Measurements from ENCODE around the gene FRS2.
A peak's percentile ranks its signal among the peaks of the same experiment; 100 is the strongest.

FRS2 gene

DNA sequence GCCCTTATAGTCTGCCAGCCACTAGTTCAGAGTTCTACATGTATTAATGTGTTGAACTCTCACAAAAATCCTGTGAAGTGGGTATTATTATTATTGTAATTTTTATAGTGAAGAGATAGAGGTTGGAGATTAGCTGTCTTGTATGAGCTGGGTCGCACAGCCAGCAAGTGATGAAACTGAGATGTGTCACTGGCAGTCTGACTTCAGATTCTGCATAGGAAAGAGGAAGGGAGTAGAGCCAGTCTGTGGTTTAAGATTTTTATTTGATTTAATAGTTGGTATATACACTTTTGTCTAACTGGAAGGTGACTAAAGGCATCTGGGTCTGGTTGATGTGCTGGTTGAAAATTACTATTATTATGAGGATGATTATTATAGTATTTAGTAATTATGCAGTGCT is 5.8 kb upstream of the FRS2 start:
- no peak for DNase-seq (ENCODE audit: low read depth in 2 of 2)

GRCh38 chr12:69466867-69467266 is 3.3 kb upstream of the FRS2 start:
- DNase-seq (ENCODE audit: low read depth in 2 of 2) = no peak

DNA sequence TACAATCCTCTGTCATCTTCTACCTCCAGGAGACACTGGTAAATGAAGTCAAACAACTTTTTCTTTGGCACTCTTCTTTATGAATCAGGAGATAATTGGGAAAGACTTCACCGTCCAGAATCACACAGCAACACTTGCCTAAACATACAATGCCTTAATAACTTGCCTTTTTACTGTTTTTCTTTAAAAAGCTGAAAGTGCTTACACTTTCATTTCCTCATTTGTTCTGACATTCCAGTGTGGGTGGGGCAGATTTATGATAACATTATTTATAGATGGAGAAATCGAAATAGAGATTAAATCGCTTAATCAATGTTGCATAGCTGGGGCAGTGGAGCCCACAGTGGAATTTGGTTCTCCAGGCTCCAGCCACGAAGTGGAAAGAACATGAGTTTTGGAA is 2.8 kb upstream of the FRS2 start:
- DNase-seq (ENCODE audit: low read depth in 2 of 2) = no peak

- peak in 1 of 2 donors; percentile 3 for DNase-seq (ENCODE audit: low read depth in 2 of 2)
Measured at GRCh38 chr12:69468237-69469026, 1.8 kb upstream of the FRS2 start.

DNA sequence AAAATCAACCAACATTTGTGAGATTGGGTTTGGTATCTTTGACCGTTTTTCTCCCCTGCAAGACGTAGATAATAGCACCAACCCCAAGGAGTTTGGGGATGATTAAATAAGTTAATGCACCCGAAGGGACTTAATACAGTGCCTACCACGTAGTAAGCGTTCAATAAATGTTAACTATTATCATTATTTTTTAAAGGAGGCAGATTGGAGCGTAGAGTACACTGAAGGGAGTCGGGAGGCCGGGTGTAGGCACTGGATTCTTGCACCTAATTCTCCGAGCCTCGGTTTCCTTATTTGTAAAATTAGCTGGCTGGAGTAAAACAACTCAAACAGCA is 367 bp upstream of the FRS2 start:
- no peak for DNase-seq (ENCODE audit: low read depth in 2 of 2)

DNA sequence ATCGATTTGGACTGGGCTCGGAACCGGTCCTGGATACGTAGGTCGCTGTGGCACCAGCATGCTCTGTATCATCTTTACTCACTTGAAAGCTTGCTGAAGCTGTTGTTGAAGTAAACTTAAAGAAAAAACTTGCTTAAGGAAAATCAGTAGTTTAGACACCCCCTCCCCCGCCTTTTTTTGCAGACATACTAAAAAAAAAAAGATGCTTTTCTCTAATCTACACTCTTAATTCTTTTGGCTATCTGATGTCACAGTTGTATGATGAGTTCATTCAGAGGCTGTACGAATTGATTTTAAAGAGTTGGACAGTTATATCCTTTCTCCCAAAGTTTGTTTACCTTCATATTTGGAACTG is 865 bp downstream of the FRS2 start:
- DNase-seq (ENCODE audit: low read depth in 2 of 2) = no peak

DNA sequence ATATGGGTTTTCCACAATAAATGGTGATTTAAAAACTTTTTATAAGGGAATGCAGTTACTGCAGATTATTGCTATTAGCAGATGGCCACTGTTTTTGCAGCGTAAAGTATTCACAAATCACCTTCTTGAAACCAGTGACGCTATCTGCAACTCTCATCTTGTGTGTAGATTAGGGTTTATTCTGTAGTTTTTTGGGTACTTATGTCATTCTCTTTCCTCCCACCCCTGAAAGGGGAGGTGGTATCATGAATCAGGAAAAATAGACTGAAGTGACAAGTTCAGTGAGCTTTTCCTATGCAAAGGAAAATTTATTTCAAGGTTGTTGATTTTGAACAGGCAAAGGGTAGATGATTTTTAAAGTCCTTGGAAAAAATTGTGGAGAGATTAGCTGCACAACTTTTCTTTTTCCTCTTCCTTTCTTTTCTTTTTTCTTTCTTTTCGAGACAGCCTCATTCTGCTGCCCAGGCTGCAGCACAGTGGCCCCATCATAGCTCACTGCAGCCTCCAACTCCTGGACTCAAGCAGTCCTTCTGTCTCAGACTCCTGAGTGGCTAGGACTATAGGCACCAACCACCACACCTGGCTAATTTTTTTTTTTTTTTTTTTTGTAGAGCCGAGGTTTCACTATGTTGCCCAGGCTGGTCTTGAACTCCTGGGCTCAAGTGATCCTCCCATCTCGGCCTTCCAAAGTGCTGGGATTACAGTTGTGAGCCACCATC is 1.6 kb downstream of the FRS2 start:
- DNase-seq (ENCODE audit: low read depth in 2 of 2) = no peak

DNA sequence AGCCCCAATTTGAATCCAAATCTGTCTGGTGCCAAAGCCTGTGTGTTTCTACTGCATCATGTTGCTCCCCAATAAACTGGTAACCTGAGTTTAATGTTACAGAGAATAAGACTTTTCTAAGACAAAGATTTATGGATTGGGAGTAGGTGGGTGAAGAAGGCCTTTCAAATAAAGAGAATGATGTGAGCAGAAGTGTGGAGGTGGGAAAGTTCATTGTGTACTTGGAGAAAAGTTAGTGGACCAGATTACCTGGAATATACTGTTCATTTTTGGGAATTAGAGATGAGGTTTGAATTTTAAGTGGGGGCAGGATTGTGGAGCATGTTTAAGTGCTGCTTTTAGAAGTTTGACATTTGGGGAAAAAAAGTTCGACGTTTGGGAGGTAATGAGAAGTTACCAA is 3.1 kb downstream of the FRS2 start:
- no peak for DNase-seq (ENCODE audit: low read depth in 2 of 2)

DNA sequence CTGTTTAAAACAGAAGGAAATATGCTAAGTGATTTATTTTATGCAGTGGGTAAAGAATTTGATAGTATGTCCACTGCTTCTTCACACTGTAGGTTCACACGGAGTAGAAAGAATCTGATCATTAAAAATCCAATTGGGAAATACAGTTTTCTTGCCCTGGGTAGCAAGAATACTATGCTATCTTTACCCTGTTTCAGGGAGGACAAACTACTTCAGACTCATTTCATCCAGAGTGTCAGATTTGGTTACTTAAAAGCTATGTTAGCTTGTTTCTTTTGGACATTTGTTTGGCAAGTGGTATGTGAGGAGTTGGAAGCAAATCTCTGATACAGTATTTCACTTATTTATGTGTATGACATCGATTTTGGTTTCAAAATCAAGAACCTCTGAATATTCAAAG is 4.3 kb downstream of the FRS2 start:
- no peak for DNase-seq (ENCODE audit: low read depth in 2 of 2)

GRCh38 chr12:69475237-69475975 is 5.2 kb downstream of the FRS2 start:
- no peak for DNase-seq (ENCODE audit: low read depth in 2 of 2)

- no peak for DNase-seq (ENCODE audit: low read depth in 2 of 2)
Measured at GRCh38 chr12:69476276-69477017, 6.3 kb downstream of the FRS2 start.

- DNase-seq (ENCODE audit: low read depth in 2 of 2) = no peak
Measured at GRCh38 chr12:69479675-69480074, 9.5 kb downstream of the FRS2 start.

DNA sequence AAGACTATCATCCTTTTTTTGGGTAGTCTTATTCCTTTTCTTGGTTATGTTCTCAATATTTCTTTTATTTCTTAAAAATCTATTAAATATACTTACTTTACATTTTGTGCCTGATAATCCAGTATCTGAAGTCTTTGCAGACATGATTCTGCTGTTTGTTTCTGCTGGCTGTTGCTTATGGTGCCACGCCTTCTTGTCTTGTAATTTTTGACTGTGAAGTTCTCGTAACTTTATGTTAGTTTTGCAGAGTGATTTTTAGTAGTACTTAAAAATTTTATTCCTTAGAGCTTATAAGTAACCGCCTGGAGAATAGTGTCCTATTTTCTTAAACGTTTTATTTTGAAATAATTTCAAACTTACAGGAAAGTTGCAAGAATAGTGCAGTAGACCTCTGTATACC is 10.5 kb downstream of the FRS2 start:
- no peak for DNase-seq (ENCODE audit: low read depth in 2 of 2)

DNA sequence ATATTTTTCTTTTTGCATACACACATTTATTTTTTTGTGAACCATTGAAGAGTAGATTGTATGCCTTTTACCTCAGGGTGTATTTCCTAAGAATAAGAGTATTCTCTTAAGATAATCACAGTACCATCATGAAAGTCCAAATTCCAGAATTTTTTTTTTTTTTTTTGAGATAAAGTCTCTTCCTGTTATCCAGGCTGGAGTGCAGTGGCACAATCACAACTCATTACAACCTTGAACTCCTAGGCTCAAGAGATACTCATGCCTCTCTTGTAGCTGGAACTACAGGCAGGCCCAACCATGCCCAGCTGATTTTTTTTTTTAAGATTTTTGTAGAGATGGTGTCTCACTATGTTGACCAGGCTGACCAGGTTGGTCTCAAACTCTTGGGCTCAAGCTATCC is 10.9 kb downstream of the FRS2 start:
- DNase-seq (ENCODE audit: low read depth in 2 of 2) = no peak

- no peak for DNase-seq (ENCODE audit: low read depth in 2 of 2)
Measured at GRCh38 chr12:69483700-69484099, 13.5 kb downstream of the FRS2 start.

DNA sequence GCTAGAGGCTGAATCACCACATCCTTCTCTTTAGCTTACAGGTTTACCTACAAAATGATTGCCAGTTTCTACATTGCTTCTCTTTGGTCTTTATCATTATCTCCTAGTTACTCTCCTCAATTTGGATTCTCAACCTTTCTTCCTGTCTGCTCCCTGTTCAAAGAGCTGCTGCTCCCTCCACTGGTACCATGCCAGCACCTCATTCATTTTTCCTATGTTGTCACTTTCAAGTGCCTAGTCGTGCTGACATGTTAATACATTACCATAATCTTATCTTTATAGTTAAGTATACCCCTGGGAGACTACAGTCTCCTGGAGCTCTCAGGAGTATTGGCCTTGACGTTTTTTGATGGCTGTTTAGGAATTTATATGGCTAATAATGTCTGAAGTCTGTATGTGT is 14.2 kb downstream of the FRS2 start:
- no peak for DNase-seq (ENCODE audit: low read depth in 2 of 2)

GRCh38 chr12:69490920-69491643 is 20.9 kb downstream of the FRS2 start:
- DNase-seq (ENCODE audit: low read depth in 2 of 2) = no peak

- DNase-seq (ENCODE audit: low read depth in 2 of 2) = no peak
Measured at GRCh38 chr12:69492739-69493138, 22.6 kb downstream of the FRS2 start.

DNA sequence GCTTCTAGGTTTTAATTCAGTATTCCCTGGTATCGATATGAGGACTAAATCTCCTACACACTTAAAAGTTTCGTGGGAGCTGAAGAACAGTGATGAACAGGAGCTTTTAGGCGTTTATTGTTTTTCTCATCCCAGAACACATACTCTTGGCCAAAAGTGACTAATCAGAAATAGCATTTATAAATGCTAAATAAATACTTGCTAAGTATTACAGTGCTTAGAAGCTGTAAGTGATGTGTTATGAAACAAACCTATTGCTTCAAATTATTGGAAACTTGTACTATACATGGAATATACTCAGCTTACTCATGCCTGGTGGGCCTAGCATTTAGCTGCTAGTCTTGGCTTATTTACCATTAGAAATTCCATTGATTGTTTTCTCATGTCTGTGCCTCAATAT is 24.9 kb downstream of the FRS2 start:
- no peak for DNase-seq (ENCODE audit: low read depth in 2 of 2)

GRCh38 chr12:69497308-69498026 is 27.3 kb downstream of the FRS2 start:
- DNase-seq (ENCODE audit: low read depth in 2 of 2) = no peak

GRCh38 chr12:69500631-69501030 is 30.4 kb downstream of the FRS2 start:
- no peak for DNase-seq (ENCODE audit: low read depth in 2 of 2)

All from stimulated activated CD4-positive, alpha-beta T cell treated with anti-CD3 and anti-CD28 coated beads, Interleukin-4, amount 100 ng/mL, for 48 hours (primary cell).